WI38 (cell line): ENCODE measurements around the gene FRMD6.

ENCODE experiments used
- H3K4me3 ChIP-seq: 2 replicates; pipeline ENCODE4 v1.5.1; 2011; ENCODE audit warnings: low read depth, mild to moderate bottlenecking, control low read depth, low read length
- TF ChIP-seq, protein P1 (sequence below): IDR thresholded peaks from 2 replicates; pipeline ENCODE4 v1.5.1; 2012; ENCODE audit warnings: low read depth, mild to moderate bottlenecking, control low read depth, low read length

The FRMD6 gene

DNA sequence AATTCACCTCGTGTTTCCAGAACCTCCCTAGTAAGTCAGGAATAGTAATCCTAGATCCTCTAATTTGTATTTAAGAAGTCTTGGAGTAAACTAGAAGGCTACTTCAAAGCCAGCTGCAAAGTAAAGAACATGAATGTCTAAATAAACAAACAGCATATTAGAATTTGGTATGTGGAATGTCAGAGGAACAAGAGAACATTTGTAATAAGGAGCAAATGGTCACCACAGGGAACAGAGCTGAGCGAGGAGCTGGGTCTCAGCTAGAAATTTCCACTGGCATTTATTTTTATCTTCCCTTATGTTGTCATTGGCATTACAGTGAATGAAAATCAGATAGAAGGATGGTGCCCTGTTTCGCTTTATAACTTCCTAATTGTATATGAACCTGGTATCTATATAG lies 50.2 kb downstream of the FRMD6 start:
- no peak overlapping the region for H3K4me3 ChIP-seq
- TF ChIP-seq, protein P1, sequence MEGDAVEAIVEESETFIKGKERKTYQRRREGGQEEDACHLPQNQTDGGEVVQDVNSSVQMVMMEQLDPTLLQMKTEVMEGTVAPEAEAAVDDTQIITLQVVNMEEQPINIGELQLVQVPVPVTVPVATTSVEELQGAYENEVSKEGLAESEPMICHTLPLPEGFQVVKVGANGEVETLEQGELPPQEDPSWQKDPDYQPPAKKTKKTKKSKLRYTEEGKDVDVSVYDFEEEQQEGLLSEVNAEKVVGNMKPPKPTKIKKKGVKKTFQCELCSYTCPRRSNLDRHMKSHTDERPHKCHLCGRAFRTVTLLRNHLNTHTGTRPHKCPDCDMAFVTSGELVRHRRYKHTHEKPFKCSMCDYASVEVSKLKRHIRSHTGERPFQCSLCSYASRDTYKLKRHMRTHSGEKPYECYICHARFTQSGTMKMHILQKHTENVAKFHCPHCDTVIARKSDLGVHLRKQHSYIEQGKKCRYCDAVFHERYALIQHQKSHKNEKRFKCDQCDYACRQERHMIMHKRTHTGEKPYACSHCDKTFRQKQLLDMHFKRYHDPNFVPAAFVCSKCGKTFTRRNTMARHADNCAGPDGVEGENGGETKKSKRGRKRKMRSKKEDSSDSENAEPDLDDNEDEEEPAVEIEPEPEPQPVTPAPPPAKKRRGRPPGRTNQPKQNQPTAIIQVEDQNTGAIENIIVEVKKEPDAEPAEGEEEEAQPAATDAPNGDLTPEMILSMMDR = no peak

GRCh38 chr14:51703787-51704186 lies 52.1 kb downstream of the FRMD6 start:
- H3K4me3 ChIP-seq = no peak overlapping the region

GRCh38 chr14:51704545-51704944 lies 52.8 kb downstream of the FRMD6 start:
- H3K4me3 ChIP-seq = no peak overlapping the region
- TF ChIP-seq, protein P1 = no peak

More at GRCh38 chr14:51703787-51704186, 52.1 kb downstream of the FRMD6 start:
- TF ChIP-seq, protein P1 = no peak

GRCh38 chr14:51707327-51707726 lies 55.6 kb downstream of the FRMD6 start:
- TF ChIP-seq, protein P1 = no peak

GRCh38 chr14:51711505-51711904 lies 59.8 kb downstream of the FRMD6 start:
- no peak overlapping the region for H3K4me3 ChIP-seq
- TF ChIP-seq, protein P1 = no peak

More at GRCh38 chr14:51707327-51707726, 55.6 kb downstream of the FRMD6 start:
- H3K4me3 ChIP-seq = no peak overlapping the region

DNA sequence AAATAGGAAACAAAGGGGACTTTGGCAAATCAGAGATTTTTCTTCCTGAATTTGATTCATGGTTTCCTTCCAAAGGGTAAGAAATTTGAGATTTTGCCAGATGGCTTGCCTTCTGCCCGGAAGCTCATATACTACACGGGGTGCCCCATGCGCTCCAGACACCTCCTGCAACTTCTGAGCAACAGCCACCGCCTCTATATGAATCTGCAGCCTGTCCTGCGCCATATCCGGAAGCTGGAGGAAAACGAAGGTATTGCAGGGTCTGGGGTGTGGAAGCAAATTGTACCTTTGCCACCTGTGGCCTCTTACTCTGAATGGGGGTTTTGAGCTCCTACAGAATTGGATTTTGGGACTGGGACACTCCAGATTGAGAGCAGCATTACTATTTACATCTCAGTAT lies 63.5 kb downstream of the FRMD6 start:
- TF ChIP-seq, protein P1 = no peak
- no peak overlapping the region for H3K4me3 ChIP-seq

- H3K4me3 ChIP-seq = no peak overlapping the region
- TF ChIP-seq, protein P1 = no peak
Observed at GRCh38 chr14:51715742-51716141, 64.0 kb downstream of the FRMD6 start.
